ENCODE measurements around the gene LTF. TPM values are rescaled to one million over a fixed set of nuclear protein-coding genes. Genes with fewer than 3 reads are reported as not detected.

The LTF gene
- total and polyA plus RNA-seq, 2 experiments from 2014 or later, result 0.73 to 1.3 TPM

DNA sequence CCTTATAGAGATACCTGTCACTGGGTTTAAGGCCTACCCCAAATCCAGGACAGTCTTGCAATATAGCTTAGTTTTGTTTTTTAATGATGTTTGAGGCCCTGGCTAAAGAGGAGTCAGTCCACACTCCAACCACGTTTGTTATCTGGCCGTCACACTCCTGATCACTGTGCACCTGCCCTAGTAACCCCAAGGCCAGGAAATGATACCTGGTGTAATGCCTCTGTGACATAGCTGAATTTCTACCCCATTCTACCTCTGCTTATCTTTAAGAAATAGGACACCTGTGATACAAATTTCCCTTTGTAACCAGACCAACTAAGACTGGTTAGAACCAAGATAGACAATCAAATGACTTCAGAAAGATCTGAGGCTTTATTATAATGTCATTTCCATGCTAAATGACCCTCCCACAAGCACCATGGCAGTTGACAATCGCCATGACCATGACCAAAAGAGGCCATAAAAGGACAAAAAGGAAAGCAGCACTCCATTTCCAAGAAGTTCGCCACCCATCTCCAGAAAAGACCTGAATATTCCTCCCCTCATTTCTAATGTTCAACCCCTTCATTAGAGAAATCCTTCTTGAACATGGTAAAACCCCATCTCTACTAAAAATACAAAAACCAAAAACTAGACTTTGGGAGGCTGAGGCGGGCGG lies 28.3 kb upstream of the LTF start:
- peaks cover 19% of the 10 kb centered on the region for H3K4me1 Mint-ChIP-seq
- H3K27ac ChIP-seq (ENCODE audit: low read depth), result no peak overlapping the region
- peaks cover 19% of the 10 kb centered on the region for H3K36me3 Mint-ChIP-seq (ENCODE audit: low read depth)

More for the DNA sequence above, 28.3 kb upstream of the LTF start:
- Histone ChIP-seq H3K27me3 (ENCODE audit: insufficient read depth) (no peaks in the 10 kb centered on the region), H3K36me3 (ENCODE audit: insufficient read depth) (no peaks in the 10 kb centered on the region; the same call in 1 of the 2 replicates), H3K4me1 (ENCODE audit: insufficient read depth) (peaks cover 17% of the 10 kb centered on the region), H3F3A (replicated peaks; ENCODE audit: low read depth) (peaks cover 5% of the 10 kb centered on the region; the same call in 1 of the 2 replicates), H3K4me3 (no peak overlapping the region), H2AFZ (no peak overlapping the region), H3K9me2 (ENCODE audit: insufficient read depth) (no peaks in the 10 kb centered on the region), H3K4me2 (no peak overlapping the region), H3K79me2 (replicated peaks; ENCODE audit: insufficient read depth) (no peaks in the 10 kb centered on the region), H4K20me1 (replicated peaks; ENCODE audit: insufficient read depth) (no peaks in the 10 kb centered on the region)
- peaks cover 29% of the 10 kb centered on the region for H3K9me3 Mint-ChIP-seq
- no peak overlapping the region for H3K27ac Mint-ChIP-seq
- DNase-seq (ENCODE audit: low spot score) (no peak), ATAC-seq (no peak)
- TF ChIP-seq ZNF114 (CRISPR knock-in tag; IDR thresholded peaks at IDR 0.05) (no peak), CREB1 (CRISPR knock-in tag; IDR thresholded peaks at IDR 0.05; ENCODE audit: low read depth) (no peak), ZNF462 (CRISPR knock-in tag; IDR thresholded peaks at IDR 0.05) (no peak), ZNF331 (CRISPR knock-in tag; IDR thresholded peaks at IDR 0.05; ENCODE audit: low read depth) (no peak), JUNB (IDR thresholded peaks at IDR 0.05; ENCODE audit: unreplicated experiment) (no peak), CTCF (conservative IDR thresholded peaks at IDR 0.05; ENCODE audit: low read depth in 2 of 2) (no peak), EZH2phosphoT487 (IDR thresholded peaks at IDR 0.05; ENCODE audit: unreplicated experiment) (no peak), ETS1 (IDR thresholded peaks at IDR 0.05) (no peak), NANOG (IDR thresholded peaks at IDR 0.05; ENCODE audit: borderline replicate concordance) (no peak), EZH2 (IDR thresholded peaks at IDR 0.05; ENCODE audit: low read depth, unreplicated experiment) (no peak), POLR2AphosphoS5 (IDR thresholded peaks at IDR 0.05; ENCODE audit: low read depth) (no peak), STAT1 (IDR thresholded peaks at IDR 0.05; ENCODE audit: unreplicated experiment) (no peak)
- TF ChIP-seq, protein P1, sequence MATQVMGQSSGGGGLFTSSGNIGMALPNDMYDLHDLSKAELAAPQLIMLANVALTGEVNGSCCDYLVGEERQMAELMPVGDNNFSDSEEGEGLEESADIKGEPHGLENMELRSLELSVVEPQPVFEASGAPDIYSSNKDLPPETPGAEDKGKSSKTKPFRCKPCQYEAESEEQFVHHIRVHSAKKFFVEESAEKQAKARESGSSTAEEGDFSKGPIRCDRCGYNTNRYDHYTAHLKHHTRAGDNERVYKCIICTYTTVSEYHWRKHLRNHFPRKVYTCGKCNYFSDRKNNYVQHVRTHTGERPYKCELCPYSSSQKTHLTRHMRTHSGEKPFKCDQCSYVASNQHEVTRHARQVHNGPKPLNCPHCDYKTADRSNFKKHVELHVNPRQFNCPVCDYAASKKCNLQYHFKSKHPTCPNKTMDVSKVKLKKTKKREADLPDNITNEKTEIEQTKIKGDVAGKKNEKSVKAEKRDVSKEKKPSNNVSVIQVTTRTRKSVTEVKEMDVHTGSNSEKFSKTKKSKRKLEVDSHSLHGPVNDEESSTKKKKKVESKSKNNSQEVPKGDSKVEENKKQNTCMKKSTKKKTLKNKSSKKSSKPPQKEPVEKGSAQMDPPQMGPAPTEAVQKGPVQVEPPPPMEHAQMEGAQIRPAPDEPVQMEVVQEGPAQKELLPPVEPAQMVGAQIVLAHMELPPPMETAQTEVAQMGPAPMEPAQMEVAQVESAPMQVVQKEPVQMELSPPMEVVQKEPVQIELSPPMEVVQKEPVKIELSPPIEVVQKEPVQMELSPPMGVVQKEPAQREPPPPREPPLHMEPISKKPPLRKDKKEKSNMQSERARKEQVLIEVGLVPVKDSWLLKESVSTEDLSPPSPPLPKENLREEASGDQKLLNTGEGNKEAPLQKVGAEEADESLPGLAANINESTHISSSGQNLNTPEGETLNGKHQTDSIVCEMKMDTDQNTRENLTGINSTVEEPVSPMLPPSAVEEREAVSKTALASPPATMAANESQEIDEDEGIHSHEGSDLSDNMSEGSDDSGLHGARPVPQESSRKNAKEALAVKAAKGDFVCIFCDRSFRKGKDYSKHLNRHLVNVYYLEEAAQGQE (IDR thresholded peaks at IDR 0.05; ENCODE audit: unreplicated experiment), result no peak
- H3K4me3 Mint-ChIP-seq, result no peak overlapping the region
- H3K27me3 Mint-ChIP-seq (ENCODE audit: insufficient read depth, low read depth, poor library complexity), result peaks cover 2% of the 10 kb centered on the region
